Fibroblast of lung (primary cell): ENCODE measurements around the gene ZNF341. TPM values are rescaled to one million over a fixed set of nuclear protein-coding genes. Genes with fewer than 3 reads are reported as not detected.

Experiments used
- DNase-seq, 2 donors: peaks; one replicate each; pipeline versions ENCODE4 v3.0.0 to v3.0.0-alpha.2; 2010; ENCODE audit warnings: low read depth in 2 of 2
- H2AFZ ChIP-seq: 2 replicates; pipeline ENCODE4 v1.5.1; 2012; ENCODE audit warnings: low read length, control low read depth, inconsistent platforms
- H3K27ac ChIP-seq: 2 replicates; pipeline ENCODE4 v1.5.1; 2011; ENCODE audit warnings: low read length, control low read depth; ENCODE audit not compliant: insufficient read depth
- H3K27me3 ChIP-seq: 2 replicates; pipeline ENCODE4 v1.5.1; 2011; ENCODE audit warnings: mild to moderate bottlenecking, low read length; ENCODE audit not compliant: control insufficient read depth, insufficient read depth
- H3K36me3 ChIP-seq: 2 replicates; pipeline ENCODE4 v1.5.1; 2011; ENCODE audit warnings: low read length; ENCODE audit not compliant: control insufficient read depth, insufficient read depth
- H3K4me1 ChIP-seq: 2 replicates; pipeline ENCODE4 v1.5.1; 2011; ENCODE audit warnings: low read length; ENCODE audit not compliant: control insufficient read depth, insufficient read depth; ENCODE audit errors: extremely low read depth
- H3K4me2 ChIP-seq: 2 replicates; pipeline ENCODE4 v1.5.1; 2011; ENCODE audit warnings: low read length, control low read depth; ENCODE audit not compliant: insufficient read depth; ENCODE audit errors: extremely low read depth
- H3K4me3 ChIP-seq, 4 experiments: fragments of 200-600 bp in 1 of 4; sonication (generic) in 1 of 4; replicated peaks in 1 of 4; 2 replicates each; pipeline ENCODE4 v1.5.1; 2011 to 2016; ENCODE audit warnings: low read length in 4 of 4, low read depth in 3 of 4, mild to moderate bottlenecking in 3 of 4, control low read depth in 2 of 4, inconsistent platforms in 1 of 4, mixed read lengths in 1 of 4; ENCODE audit not compliant: insufficient read depth in 1 of 4; ENCODE audit errors: control extremely low read depth in 1 of 4
- H3K79me2 ChIP-seq: 2 replicates; pipeline ENCODE4 v1.5.1; 2012; ENCODE audit warnings: mild to moderate bottlenecking, low read length, inconsistent platforms; ENCODE audit not compliant: control insufficient read depth, insufficient read depth
- H3K9ac ChIP-seq: 2 replicates; pipeline ENCODE4 v1.5.1; 2011; ENCODE audit warnings: mild to moderate bottlenecking, low read length, control low read depth; ENCODE audit not compliant: insufficient read depth
- H3K9me3 ChIP-seq: 2 replicates; pipeline ENCODE4 v1.5.1; 2012; ENCODE audit warnings: low read depth, low read length; ENCODE audit not compliant: control insufficient read depth, insufficient read depth
- H4K20me1 ChIP-seq: 2 replicates; pipeline ENCODE4 v1.5.1; 2011; ENCODE audit warnings: low read length; ENCODE audit not compliant: control insufficient read depth, insufficient read depth; ENCODE audit errors: extremely low read depth
- CTCF ChIP-seq, 2 donors: IDR thresholded peaks in 1 of 2; conservative IDR thresholded peaks in 1 of 2; 1 replicate in 1 of 2; 2 replicates in 1 of 2; pipeline ENCODE4 v1.5.1; 2011 to 2012; ENCODE audit warnings: low read length in 2 of 2, control low read depth in 1 of 2, inconsistent platforms in 1 of 2, low read depth in 1 of 2, mild to moderate bottlenecking in 1 of 2
- EZH2 ChIP-seq: IDR thresholded peaks from 2 replicates; pipeline ENCODE4 v1.5.1; 2012; ENCODE audit warnings: low read length, control low read depth, mild to moderate bottlenecking; ENCODE audit errors: missing control alignments
- polyA plus RNA-seq, 2 donors: library from polyadenylated mRNA; depleted of rRNA in 1 of 2; stranded (reverse) in 1 of 2; unstranded in 1 of 2; fragments of >200 nt; gene quantifications; 2 replicates each; pipeline ENCODE4 v1.2.1, GENCODE V29; 2011 to 2012; ENCODE audit warnings: missing spikeins in 1 of 2
- total RNA-seq: library from RNA; depleted of rRNA; stranded (reverse); fragments of >200 nt; gene quantifications from 2 replicates; pipeline ENCODE4 v1.2.1, GENCODE V29; 2014

The ZNF341 gene
- total and polyA plus RNA-seq, 2 donors (not counting 1 experiment from before 2014, with no cell fraction given) = 0.99 to 1.1 TPM

- no peak for DNase-seq
- Histone ChIP-seq H2AFZ (no peak overlapping the region), H4K20me1 (no peaks in the 10 kb centered on the region), H3K9me3 (no peaks in the 10 kb centered on the region), H3K9ac (no peak overlapping the region), H3K4me3 (no peak overlapping the region), H3K4me2 (no peak overlapping the region), H3K36me3 (no peaks in the 10 kb centered on the region), H3K4me1 (no peaks in the 10 kb centered on the region), H3K27me3 (no peaks in the 10 kb centered on the region), H3K27ac (no peak overlapping the region), H3K79me2 (no peaks in the 10 kb centered on the region)
- TF ChIP-seq CTCF (conservative IDR thresholded peaks at IDR 0.05 in 1 of 2, IDR thresholded peaks at IDR 0.05 in 1 of 2; ENCODE audit: low read depth in 1 of 2, low read length in 2 of 2) (no peak), EZH2 (no peak)
These were observed 40.1 kb downstream of the ZNF341 start for GRCh38 chr20:33771938-33772337.

- H4K20me1 ChIP-seq = no peaks in the 10 kb centered on the region
- H3K79me2 ChIP-seq = no peaks in the 10 kb centered on the region
- no peaks in the 10 kb centered on the region for H3K36me3 ChIP-seq
- no peaks in the 10 kb centered on the region for H3K4me1 ChIP-seq
- H3K27me3 ChIP-seq = no peaks in the 10 kb centered on the region
- no peak overlapping the region for H3K4me3 ChIP-seq
- H2AFZ ChIP-seq = no peak overlapping the region
- H3K9ac ChIP-seq = no peak overlapping the region
- no peak overlapping the region for H3K27ac ChIP-seq
- H3K4me2 ChIP-seq = no peak overlapping the region
- H3K9me3 ChIP-seq = no peaks in the 10 kb centered on the region
- no peak for TF ChIP-seq EZH2
- DNase-seq = no peak
These were observed 40.6 kb downstream of the ZNF341 start for GRCh38 chr20:33772439-33772838.

GRCh38 chr20:33773412-33774089 is 41.8 kb downstream of the ZNF341 start:
- Histone ChIP-seq H3K36me3 (no peaks in the 10 kb centered on the region), H2AFZ (no peak overlapping the region), H3K9ac (no peak overlapping the region), H3K27me3 (no peaks in the 10 kb centered on the region), H3K79me2 (no peaks in the 10 kb centered on the region), H4K20me1 (no peaks in the 10 kb centered on the region), H3K4me1 (no peaks in the 10 kb centered on the region), H3K9me3 (no peaks in the 10 kb centered on the region), H3K27ac (no peak overlapping the region), H3K4me2 (no peak overlapping the region), H3K4me3 (no peak overlapping the region)
- no peak for TF ChIP-seq CTCF (conservative IDR thresholded peaks at IDR 0.05 in 1 of 2, IDR thresholded peaks at IDR 0.05 in 1 of 2; ENCODE audit: low read depth in 1 of 2, low read length in 2 of 2)
- TF ChIP-seq EZH2 = no peak
- DNase-seq = no peak
